NOMO-1 treated with DMSO at 0.1 percent for 48 hours (cell line): ENCODE measurements around the gene THRB.
"Not testable (repeated sequence)": the region's sequence is repeated elsewhere in the genome, so short reads cannot be mapped to it uniquely, and the experiment has no call there.

ENCODE experiments used
- DNase-seq: peaks from one replicate; lab custom pipeline; 2025; ENCODE audit not compliant: unreplicated experiment; lab: John Stamatoyannopoulos, UW

THRB gene

GRCh38 chr3:24410860-24411259 is 83.8 kb downstream of the THRB start:
- no peak for DNase-seq

- no peak for DNase-seq
Measured at GRCh38 chr3:24407980-24408680, 86.5 kb downstream of the THRB start.

- no peak for DNase-seq
Measured at GRCh38 chr3:24406900-24407299, 87.8 kb downstream of the THRB start.

DNA sequence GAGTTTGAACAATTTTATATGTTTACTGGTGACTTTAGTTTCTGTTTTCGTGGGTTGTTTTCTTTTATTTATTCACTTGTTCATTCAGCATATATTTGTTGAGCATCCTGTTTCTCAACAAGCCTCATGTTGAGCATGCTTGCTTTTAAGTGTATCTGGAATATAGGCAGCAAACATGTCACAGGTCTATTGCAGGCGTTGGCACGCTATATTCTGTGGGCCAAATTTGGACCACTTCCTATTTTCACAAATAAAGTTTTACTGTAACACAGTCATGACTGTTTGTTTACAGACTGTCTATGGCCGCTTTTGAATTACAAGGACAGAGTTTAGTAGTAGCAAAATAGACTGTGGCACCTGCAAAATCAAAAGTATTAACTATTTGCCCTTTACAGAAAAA is 89.6 kb downstream of the THRB start:
- DNase-seq = no peak

DNA sequence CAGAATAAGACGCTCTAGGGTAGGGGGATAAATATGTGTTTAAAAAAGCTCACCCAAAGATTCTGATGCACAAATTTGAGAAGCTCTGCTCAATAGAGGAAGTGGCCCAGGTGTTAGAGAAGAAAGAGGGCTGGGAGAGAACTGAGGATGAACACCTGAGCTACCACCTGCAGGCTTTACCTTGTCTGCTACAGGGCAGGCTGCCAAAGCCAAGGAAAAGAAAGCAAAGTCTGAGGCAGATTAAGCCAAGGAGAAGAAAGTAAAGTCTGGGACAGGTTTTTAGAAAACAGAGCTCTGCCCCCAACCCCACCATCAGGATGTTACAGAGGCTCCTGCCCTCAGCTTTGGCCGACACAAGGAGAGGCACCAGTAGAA is 92.9 kb downstream of the THRB start:
- DNase-seq = no peak

DNA sequence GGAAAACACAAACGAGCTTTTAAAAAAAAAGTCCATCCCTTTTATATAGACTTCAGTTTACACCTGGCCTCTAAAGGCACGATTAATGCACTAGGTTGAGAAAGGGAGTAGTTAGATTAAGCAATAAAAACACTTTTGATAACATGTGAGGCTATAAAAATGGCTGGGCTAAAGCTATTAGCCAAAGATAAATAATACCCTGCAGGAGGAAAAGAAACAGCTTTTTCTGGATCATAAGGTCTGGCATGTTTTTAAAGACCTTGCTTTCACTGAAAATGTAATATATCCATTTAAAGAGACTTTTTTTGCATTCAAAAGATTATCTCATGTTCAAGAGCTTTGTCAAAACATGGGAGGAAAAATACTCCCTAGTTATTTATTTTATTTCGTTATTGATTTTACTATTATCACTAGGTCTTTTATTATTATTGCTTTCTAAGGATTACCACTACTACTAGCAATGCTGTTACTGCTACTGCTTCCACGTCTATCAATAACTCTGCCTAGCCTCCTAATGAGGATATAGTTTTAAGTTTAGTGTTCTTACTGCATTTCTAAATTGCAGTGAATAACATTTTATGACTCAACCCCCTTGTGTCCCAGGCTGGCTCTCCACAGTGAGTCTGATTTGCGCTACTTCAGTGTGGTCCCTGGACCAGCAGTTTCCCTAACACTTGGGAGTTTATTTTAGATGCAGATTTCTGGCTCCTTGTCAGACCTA is 93.4 kb downstream of the THRB start:
- DNase-seq = no peak

GRCh38 chr3:24400450-24400849 is 94.2 kb downstream of the THRB start:
- no peak for DNase-seq

DNA sequence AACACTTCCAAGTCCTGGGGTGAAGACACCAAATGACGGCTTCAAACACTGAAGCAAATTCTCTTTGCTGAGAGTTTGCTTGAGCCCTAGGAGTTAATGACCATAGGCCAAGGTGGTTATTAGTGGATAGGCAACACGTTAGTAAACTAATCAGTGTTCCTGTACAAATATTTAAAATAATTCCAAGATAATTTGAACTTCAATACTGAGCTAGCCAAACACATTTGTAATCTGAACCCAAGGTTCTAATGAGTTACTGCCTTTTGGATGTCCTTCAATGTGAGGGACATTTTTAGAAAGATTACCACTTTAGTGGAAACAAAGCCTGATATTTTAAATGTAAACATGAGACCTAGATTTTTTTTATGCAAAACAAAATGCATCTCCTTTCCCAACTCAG is 94.6 kb downstream of the THRB start:
- DNase-seq = no peak

- DNase-seq = no peak
Measured at GRCh38 chr3:24399614-24400013, 95.0 kb downstream of the THRB start.

DNA sequence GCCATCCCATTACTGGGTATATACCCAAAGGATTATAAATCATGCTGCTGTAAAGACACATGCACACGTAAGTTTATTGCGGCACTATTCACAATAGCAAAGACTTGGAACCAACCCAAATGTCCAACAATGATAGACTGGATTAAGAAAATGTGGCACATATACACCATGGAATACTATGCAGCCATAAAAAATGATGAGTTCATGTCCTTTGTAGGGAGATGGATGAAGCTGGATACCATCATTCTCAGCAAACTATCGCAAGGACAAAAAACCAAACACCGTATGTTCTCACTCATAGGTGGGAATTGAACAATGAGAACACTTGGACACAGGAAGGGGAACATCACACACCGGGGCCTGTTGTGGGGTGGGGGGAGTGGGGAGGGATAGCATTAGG is 95.9 kb downstream of the THRB start:
- DNase-seq = not testable (repeated sequence)

DNA sequence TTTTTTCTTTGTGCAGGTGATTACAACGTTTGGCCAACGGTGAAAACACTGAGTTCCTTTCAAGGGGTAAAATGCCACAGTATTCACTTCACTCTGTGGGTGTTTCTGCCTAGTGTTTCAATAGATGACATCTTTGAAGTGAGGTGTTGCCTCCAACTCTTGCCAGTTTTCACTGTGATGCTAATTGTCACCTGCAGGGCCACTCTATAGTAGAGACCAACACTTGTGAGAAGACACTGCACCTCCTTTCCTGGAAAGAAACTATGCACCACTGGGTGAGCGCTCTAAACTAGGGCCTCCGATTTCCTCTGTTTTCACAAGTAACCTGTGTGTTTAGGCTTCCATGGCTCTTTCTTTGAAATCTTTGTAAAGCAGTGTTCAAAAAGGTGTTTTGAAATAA is 98.3 kb downstream of the THRB start:
- no peak for DNase-seq

- no peak for DNase-seq
Measured at GRCh38 chr3:24394754-24395153, 99.9 kb downstream of the THRB start.

GRCh38 chr3:24393316-24393715 is 101.3 kb downstream of the THRB start:
- no peak for DNase-seq

GRCh38 chr3:24390169-24391130 is 104.2 kb downstream of the THRB start:
- DNase-seq = no peak

DNA sequence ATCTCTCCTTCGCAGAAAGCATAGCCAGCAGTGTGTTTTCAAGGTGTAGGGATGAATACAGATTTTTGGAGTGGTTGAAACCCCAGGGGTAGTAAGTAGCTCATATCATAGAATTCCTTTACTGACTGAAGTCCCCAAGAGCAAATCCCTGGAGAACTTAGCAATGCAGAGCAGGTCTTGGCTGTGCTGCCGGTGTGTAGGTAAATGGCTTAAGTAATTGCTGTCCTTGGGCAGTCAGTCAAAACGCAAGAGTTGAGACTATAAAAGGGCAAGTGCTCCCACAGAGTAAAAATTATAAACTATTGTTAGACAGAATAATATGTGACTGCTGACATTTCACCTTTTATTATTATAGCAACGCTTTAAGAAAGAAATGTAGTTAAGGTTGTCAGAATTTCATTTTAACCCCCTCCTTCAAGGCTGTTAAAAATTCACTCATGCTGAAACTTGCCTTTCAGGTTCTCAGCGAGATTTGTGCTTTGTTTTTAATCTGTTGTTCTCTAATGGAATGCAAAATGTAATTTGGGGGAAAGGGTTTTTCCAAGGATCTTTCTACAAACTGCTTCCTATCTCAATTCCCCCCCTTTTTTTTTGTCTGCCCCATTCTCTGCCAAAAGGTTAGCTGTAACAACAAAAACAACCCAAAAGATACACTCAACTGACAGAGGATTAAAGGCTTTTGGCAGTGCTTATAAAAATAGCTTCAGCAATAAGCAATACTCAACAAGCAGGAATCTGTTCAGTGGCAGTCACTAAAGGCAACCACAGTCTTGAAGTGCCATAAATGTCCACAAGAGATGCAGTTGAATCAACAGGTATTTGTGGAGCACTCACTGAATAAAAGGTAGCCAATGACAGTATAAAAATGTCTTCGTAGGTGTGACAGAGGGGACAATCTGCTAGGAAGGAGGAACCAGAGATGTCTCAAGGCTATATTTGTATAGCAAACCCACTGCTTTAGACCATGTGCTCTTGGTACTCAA is 105.3 kb downstream of the THRB start:
- no peak for DNase-seq

DNA sequence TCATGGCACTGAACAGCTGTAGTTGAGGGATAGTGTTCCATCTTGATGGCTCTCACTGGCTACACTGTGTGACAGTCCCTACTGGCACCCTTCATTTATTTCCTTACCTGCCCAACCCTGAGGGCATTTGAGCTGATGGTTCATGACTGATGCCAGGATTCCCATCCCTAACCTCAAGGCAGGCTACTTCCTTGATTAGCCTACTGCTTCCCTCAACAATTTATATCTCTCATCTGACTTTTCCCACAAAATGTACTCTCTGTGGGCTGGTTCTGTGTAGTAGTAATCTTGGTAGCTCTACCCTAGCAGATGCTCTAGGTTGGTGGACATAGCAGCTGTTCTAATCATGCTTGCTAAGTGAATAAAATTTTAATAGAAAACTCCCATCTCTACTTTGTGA is 106.0 kb downstream of the THRB start:
- DNase-seq = no peak

DNA sequence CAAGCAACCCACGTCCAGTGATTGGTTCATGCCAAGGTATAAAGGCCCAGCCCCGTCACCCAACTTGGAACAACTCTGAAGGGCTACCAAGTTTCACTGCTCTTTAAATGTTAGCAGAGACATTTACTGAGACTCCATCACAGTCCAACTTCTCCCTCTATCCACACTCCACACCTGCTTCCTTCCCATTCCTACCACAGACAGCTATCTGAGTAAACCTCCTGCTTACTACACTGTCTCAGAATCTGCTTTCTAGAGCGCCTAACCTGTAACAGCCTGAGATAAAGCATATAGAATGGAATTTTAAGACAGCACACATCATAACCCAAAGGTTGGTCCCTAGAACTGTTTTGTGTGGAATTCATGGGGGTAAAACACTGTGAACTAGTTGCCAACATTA is 106.5 kb downstream of the THRB start:
- DNase-seq = no peak

GRCh38 chr3:24387493-24387892 is 107.2 kb downstream of the THRB start:
- DNase-seq = no peak

DNA sequence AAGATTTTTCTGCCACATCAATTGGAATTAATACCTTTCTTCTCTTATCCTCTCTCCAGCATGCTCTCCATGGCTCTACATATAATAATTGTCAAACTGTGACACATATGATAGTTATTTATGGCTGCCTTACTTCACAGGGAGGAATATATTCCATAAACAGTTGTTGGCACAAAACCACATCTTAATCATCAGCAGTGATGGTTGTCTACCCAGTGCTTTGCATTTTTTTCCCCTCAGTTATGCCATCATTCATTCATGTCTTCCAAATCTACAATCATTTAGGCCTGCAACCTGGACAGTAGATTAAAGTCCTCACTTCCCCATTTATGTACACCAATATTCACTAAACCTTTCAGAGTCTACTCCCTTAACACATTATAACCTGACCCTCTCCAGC is 107.7 kb downstream of the THRB start:
- no peak for DNase-seq

DNA sequence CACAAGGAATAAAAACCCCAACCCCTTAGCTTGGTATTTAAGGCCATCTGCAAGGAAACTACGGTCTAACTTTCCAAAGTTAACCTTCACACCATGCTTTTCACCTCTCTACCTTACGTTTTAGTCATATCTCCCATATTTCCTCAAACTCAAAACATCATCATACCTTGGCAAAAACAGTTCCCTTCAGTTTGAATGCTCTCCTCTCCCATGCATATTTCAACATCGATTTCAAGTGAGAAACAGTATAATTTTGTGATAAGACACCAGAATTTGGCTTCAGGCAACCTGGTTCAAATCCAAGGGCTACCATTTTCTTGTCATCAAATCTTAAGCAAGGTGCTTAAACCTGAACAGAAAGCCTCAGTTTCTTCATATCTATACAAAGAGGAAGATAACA is 108.2 kb downstream of the THRB start:
- no peak for DNase-seq
